ENCODE data around the gene POFUT2.

The POFUT2 gene

GRCh38 chr21:45277101-45278045, 10.3 kb downstream of the POFUT2 start:
- POLR2A ChIA-PET: no interaction called here
- no peak for DNase-seq (ENCODE audit: low read depth, low spot score)
- no peak overlapping the region for H3K4me3 ChIP-seq (ENCODE audit: low read depth, low read length)
- no peak for TF ChIP-seq CTCF (IDR thresholded peaks at IDR 0.05; ENCODE audit: insufficient read depth, low read length, missing control alignments)
- CTCF ChIA-PET: interaction anchor here (1.3 to 2.7 kb wide), 5 partner anchors 7 to 162 kb away, joined by 4 to 10 read pairs (median 5); no protein-coding TSS in a partner anchor

GRCh38 chr21:45276596-45276995, 11.1 kb downstream of the POFUT2 start:
- no peak overlapping the region for H3K4me3 ChIP-seq (ENCODE audit: low read depth, low read length)
- ChIA-PET POLR2A (no interaction called here), CTCF (interaction anchor here (0.8 to 2.5 kb wide), 7 partner anchors 9 to 163 kb away, joined by 3 to 10 read pairs (median 5); no protein-coding TSS in a partner anchor)
- no peak for DNase-seq (ENCODE audit: low read depth, low spot score)
- no peak for TF ChIP-seq CTCF (IDR thresholded peaks at IDR 0.05; ENCODE audit: insufficient read depth, low read length, missing control alignments)

GRCh38 chr21:45270306-45270821, 17.3 kb downstream of the POFUT2 start:
- ChIA-PET CTCF (interaction anchor here (2.2 to 4.5 kb wide), 3 partner anchors 9 to 132 kb away, joined by 10 to 38 read pairs (median 10); no protein-coding TSS in a partner anchor), POLR2A (interaction anchor here (1.5 kb wide), 1 partner anchor 17 kb away, joined by 4 read pairs; the partner anchor contains the start of gene POFUT2)
- peak; percentile 21 for TF ChIP-seq CTCF (IDR thresholded peaks at IDR 0.05; ENCODE audit: insufficient read depth, low read length, missing control alignments)
- DNase-seq (ENCODE audit: low read depth, low spot score): no peak
- H3K4me3 ChIP-seq (ENCODE audit: low read depth, low read length): no peak overlapping the region

DNA sequence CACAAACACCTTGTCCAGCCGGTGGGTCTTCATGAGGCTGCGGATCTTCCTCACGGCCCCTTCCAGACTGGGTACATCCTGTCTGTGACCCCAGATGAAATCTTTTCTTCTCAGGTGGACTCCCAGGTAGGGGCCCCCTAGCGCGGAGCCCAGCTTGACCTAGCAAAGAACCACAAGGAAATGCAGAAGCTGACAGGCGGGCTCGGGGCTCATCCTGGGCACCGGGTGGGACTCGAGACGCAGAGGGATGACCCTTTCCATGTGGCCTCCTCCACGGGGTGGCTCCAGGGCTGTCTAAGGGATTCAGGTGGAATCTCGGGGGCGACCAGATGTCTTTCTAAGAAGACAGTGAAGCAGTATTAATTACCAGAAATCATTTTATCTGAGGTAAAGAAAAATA, 17.8 kb downstream of the POFUT2 start:
- H3K4me3 ChIP-seq (ENCODE audit: low read depth, low read length): no peak overlapping the region
- no peak for TF ChIP-seq CTCF (IDR thresholded peaks at IDR 0.05; ENCODE audit: insufficient read depth, low read length, missing control alignments)
- CTCF ChIA-PET: interaction anchor here (2.2 to 4.5 kb wide), 3 partner anchors 9 to 132 kb away, joined by 10 to 38 read pairs (median 10); no protein-coding TSS in a partner anchor
- POLR2A ChIA-PET: no interaction called here
- DNase-seq (ENCODE audit: low read depth, low spot score): no peak

DNA sequence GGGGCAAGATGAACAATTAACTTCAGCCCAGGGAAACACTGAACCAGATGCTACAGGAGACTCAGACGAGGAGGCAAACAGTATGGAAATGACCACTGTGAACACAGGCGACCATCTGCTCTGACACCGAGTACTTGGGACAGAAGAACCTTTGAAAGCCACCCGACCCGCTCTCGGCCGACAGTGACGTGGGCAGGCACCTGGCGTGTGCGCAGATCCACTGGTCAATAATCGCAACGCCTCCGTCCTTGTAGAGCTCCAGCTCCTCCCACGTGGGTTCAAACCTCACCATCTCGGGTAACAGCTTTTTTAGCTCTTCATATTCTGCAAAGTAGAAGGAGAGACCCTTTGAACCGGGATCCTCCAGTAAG, 20.3 kb downstream of the POFUT2 start:
- no peak for DNase-seq (ENCODE audit: low read depth, low spot score)
- TF ChIP-seq CTCF (IDR thresholded peaks at IDR 0.05; ENCODE audit: insufficient read depth, low read length, missing control alignments): no peak
- no peak overlapping the region for H3K4me3 ChIP-seq (ENCODE audit: low read depth, low read length)
- POLR2A ChIA-PET: no interaction called here
- CTCF ChIA-PET: interaction anchor here (1.3 kb wide), 1 partner anchor 127 kb away, joined by 5 read pairs; no protein-coding TSS in a partner anchor

Measured in AG04449 (cell line).